ENCODE results near the gene ITPK1.

ITPK1 gene

GRCh38 chr14:93103392-93104080 is 12.2 kb downstream of the ITPK1 start:
- DNase-seq: peak; percentile 64

- DNase-seq: no peak
Observed at GRCh38 chr14:93102141-93102540, 13.6 kb downstream of the ITPK1 start.

- no peak for DNase-seq
Observed at GRCh38 chr14:93101181-93101580, 14.5 kb downstream of the ITPK1 start.

GRCh38 chr14:93100570-93100969 is 15.2 kb downstream of the ITPK1 start:
- DNase-seq: no peak

- DNase-seq: no peak
Observed at GRCh38 chr14:93100100-93100499, 15.6 kb downstream of the ITPK1 start.

- DNase-seq: no peak
Observed at GRCh38 chr14:93099643-93100042, 16.1 kb downstream of the ITPK1 start.

GRCh38 chr14:93099196-93099595 is 16.5 kb downstream of the ITPK1 start:
- DNase-seq: no peak

GRCh38 chr14:93096691-93097322 is 18.9 kb downstream of the ITPK1 start:
- DNase-seq: no peak

- no peak for DNase-seq
Observed at GRCh38 chr14:93095742-93096510, 19.8 kb downstream of the ITPK1 start.

GRCh38 chr14:93094121-93094918 is 21.4 kb downstream of the ITPK1 start:
- no peak for DNase-seq

GRCh38 chr14:93092606-93093556 is 22.8 kb downstream of the ITPK1 start:
- no peak for DNase-seq

GRCh38 chr14:93091666-93092065 is 24.1 kb downstream of the ITPK1 start:
- DNase-seq: no peak

GRCh38 chr14:93090826-93091555 is 24.7 kb downstream of the ITPK1 start:
- no peak for DNase-seq

GRCh38 chr14:93089521-93090269 is 26.0 kb downstream of the ITPK1 start:
- no peak for DNase-seq

- no peak for DNase-seq
Observed at GRCh38 chr14:93086441-93087055, 29.2 kb downstream of the ITPK1 start.

- no peak for DNase-seq
Observed at GRCh38 chr14:93085911-93086310, 29.8 kb downstream of the ITPK1 start.

- DNase-seq: no peak
Observed at GRCh38 chr14:93084866-93085857, 30.6 kb downstream of the ITPK1 start.

GRCh38 chr14:93084402-93084801 is 31.3 kb downstream of the ITPK1 start:
- DNase-seq: no peak

- DNase-seq: no peak
Observed at GRCh38 chr14:93083917-93084316, 31.8 kb downstream of the ITPK1 start.
